Mucosa of descending colon (tissue), 3 donors: ENCODE measurements around the gene SLC25A28. TPM values are rescaled to one million over a fixed set of nuclear protein-coding genes. Genes with fewer than 3 reads are reported as not detected.

ENCODE experiments used
- ATAC-seq: fragments of 200-7000 bp; cut with Tn5 transposase; one replicate; pipeline ENCODE4 v1.9.1; 2020; ENCODE audit warnings: mild to moderate bottlenecking, moderate library complexity
- DNase-seq, 3 donors: peaks; one replicate each; pipeline ENCODE4 v3.0.0-alpha.2; 2020
- H3K36me3 ChIP-seq: fragments of 200-600 bp; one replicate; pipeline ENCODE4 v1.8.0; 2021; ENCODE audit warnings: low read depth, mild to moderate bottlenecking
- H3K4me1 ChIP-seq: fragments of 200-600 bp; one replicate; pipeline ENCODE4 v1.8.0; 2021; ENCODE audit warnings: low read depth, mild to moderate bottlenecking
- H3K4me3 ChIP-seq: fragments of 200-600 bp; one replicate; pipeline ENCODE4 v1.8.0; 2021; ENCODE audit warnings: mild to moderate bottlenecking
- H3K9me3 ChIP-seq: fragments of 200-600 bp; one replicate; pipeline ENCODE4 v1.8.0; 2021; ENCODE audit warnings: mild to moderate bottlenecking
- CTCF ChIP-seq: fragments of 200-600 bp; IDR thresholded peaks from one replicate; pipeline ENCODE4 v1.8.0; 2022; ENCODE audit warnings: antibody characterized with exemption, mild to moderate bottlenecking
- intact Hi-C, 2 donors: fragments of 100-400 bp; cut with DNase I in 1 of 2; cut with micrococcal nuclease in 1 of 2; formaldehyde crosslinking; loops; one replicate each; pipeline versions ENCODE4 v1.11.0 to v1.11.1; 2022; cut with DNase I, micrococcal nuclease
- total RNA-seq, 3 donors: library from RNA; stranded (reverse); fragmentation: NEBNext Ultra II Directional in 2 of 3; extraction: Animal tissue kit (Norgen Biotek cat#: 25700) in 2 of 3; gene quantifications; one replicate each; pipeline versions ENCODE4 v1.2.1 to v1.2.4, GENCODE V29; 2021 to 2023
- donor health status: DM: no; HTN: no; CAD: no; lungs with moderate emphysema.
- donor health status: DM: no; HTN: no; CAD: no.
- donor health status: DM: no; HTN: yes; CAD: no.

SLC25A28 gene
- total RNA-seq, 3 donors from 2014 or later, result 38.2 to 64.4 (median 39.6) TPM

- H3K4me1 ChIP-seq, result no peaks in the 10 kb centered on the region
- no peak overlapping the region for H3K4me3 ChIP-seq
- no peaks in the 10 kb centered on the region for H3K9me3 ChIP-seq
- H3K36me3 ChIP-seq, result no peaks in the 10 kb centered on the region
- DNase-seq (no peak), ATAC-seq (no peak)
- TF ChIP-seq CTCF, result no peak
- intact Hi-C loops, result no loop called here
Observed at GRCh38 chr10:99652800-99653390, 32.7 kb upstream of the SLC25A28 start.

GRCh38 chr10:99648717-99649116 is 28.5 kb upstream of the SLC25A28 start:
- Histone ChIP-seq H3K36me3 (no peaks in the 10 kb centered on the region), H3K4me1 (no peaks in the 10 kb centered on the region), H3K4me3 (no peak overlapping the region), H3K9me3 (no peaks in the 10 kb centered on the region)
- intact Hi-C loops, result no loop called here
- no peak for TF ChIP-seq CTCF
- DNase-seq, result no peak
- ATAC-seq, result no peak

- Histone ChIP-seq H3K9me3 (no peaks in the 10 kb centered on the region), H3K36me3 (no peaks in the 10 kb centered on the region), H3K4me3 (no peak overlapping the region), H3K4me1 (no peaks in the 10 kb centered on the region)
- intact Hi-C loops, result no loop called here
- DNase-seq (no peak), ATAC-seq (no peak)
- no peak for TF ChIP-seq CTCF
Observed at GRCh38 chr10:99647601-99648151, 27.4 kb upstream of the SLC25A28 start.

- intact Hi-C loops, result loop anchor here in 1 of 2 donors (10.0 kb wide), 1 partner anchor 71 kb away; no protein-coding TSS in a partner anchor
- Histone ChIP-seq H3K4me1 (no peaks in the 10 kb centered on the region), H3K36me3 (no peaks in the 10 kb centered on the region), H3K4me3 (no peak overlapping the region), H3K9me3 (no peaks in the 10 kb centered on the region)
- no peak for ATAC-seq
- DNase-seq, result no peak
- TF ChIP-seq CTCF, result no peak
Observed at GRCh38 chr10:99633832-99634231, 13.6 kb upstream of the SLC25A28 start.

- H3K4me3 ChIP-seq, result no peak overlapping the region
- ATAC-seq (no peak), DNase-seq (no peak)
- intact Hi-C loops, result loop anchor here in 1 of 2 donors (10.0 kb wide), 1 partner anchor 73 kb away; no protein-coding TSS in a partner anchor
- no peaks in the 10 kb centered on the region for H3K9me3 ChIP-seq
- no peaks in the 10 kb centered on the region for H3K36me3 ChIP-seq
- no peaks in the 10 kb centered on the region for H3K4me1 ChIP-seq
- no peak for TF ChIP-seq CTCF
Observed at GRCh38 chr10:99631496-99631895, 11.3 kb upstream of the SLC25A28 start.
